ENCODE measurements around the gene CTSH. TPM values are rescaled to one million over a fixed set of nuclear protein-coding genes. Genes with fewer than 3 reads are reported as not detected.
A peak's percentile ranks its signal among the peaks of the same experiment; 100 is the strongest.
"Not testable (repeated sequence)": the region's sequence is repeated elsewhere in the genome, so short reads cannot be mapped to it uniquely, and the experiment has no call there.

Gene CTSH
- total and polyA plus RNA-seq, 4 donors, result 23.2 to 103 (median 65.4) TPM

DNA sequence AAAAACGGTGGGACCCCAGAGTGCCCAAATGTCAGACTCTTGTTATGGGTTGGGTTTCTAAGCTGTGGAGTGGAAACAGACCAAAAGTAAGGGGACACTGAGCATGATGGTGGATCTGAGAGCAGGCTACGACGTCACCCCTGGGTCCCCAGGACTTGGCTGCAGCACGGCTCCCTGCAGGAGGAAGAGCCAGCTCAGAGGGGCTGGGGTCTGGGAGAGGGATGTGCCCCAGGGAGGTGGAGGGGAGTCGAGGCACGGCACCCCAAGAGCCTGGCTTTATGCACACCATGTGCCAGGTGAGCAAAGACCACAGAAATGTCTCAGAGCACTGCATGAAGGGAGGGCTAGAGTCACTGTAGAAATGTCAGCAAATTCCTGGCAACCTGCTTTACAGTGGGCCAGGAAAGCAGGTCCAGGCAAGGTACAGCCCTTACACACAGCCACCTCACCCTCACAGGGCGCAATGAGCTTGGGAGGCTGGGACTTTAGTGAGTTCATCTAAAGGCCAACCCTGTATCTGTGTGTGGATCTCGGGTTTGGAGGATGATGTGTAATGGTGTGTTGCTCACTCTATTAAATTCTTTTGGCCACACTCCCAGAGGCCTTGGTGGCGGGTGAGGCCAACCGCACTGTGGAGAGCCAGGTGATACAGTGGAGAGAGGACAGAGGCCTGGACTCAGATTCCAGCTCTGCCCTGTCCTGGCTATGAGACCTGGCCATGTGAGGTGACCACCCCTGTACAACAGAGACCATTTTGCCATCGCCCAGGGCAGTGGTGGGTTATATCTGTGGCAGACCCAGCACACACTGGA, 14.1 kb downstream of the CTSH start:
- 52 to 53% methylated on average over 11 of the region's 11 CpGs for WGBS, 2 donors
- ATAC-seq (ENCODE audit: low FRiP score), result peak; percentile 42
- Histone ChIP-seq H3K27me3 (ENCODE audit: control insufficient read depth in 1 of 2, insufficient read depth in 2 of 2, low read length in 1 of 2) (no peaks in the 10 kb centered on the region), H3K9me3 (ENCODE audit: control insufficient read depth, low read length) (no peaks in the 10 kb centered on the region), H3K4me3 (ENCODE audit: low read length in 2 of 2) (no peak overlapping the region), H3K27ac (ENCODE audit: low read depth in 1 of 2, low read length in 2 of 2) (no peak overlapping the region), H3K36me3 (ENCODE audit: control insufficient read depth in 1 of 2, insufficient read depth in 2 of 2, low read length in 1 of 2) (peaks cover 0 to 4% of the 10 kb centered on the region in 2 donors), H3K4me1 (ENCODE audit: control insufficient read depth in 1 of 2, insufficient read depth in 2 of 2, low read length in 2 of 2) (no peaks in the 10 kb centered on the region)
- intact Hi-C loops (cut with DNase I), result no loop called here
- DNase-seq, result peak; percentile 62 to 76

DNA sequence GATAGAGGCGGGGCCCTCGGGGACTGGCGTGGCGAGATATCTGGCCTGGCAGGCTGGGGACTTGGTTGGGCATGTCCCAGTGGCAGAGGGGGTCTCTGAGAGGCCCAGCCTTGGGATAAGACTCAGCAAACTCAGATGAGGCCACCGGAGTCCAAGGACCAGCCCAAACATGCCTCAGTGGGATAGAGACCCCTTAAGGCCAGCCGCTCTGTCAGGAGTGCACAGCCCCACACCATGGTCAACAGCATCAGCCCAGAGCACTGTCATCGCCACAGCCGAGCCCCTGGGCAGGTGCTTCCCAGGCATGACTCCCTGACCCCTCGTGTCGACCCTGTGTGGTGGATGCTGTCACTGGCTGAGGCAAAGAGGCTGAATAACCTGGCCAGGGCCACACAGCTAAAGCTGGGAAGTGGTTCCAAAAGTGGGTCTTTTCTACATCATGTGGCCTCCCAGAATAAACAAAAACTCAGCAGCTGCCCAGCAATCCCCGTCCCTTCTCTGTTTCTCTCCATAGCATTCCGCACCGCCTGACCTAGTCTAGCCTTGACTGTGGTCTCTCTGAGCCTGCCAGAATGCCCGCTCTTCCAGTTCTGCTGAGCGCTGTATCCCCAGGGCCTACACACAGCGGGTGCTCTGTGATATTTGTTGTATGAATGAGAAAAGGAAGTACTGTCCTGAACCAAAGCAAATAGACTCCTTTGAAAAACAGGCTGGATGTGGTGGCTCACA, 15.1 kb downstream of the CTSH start:
- intact Hi-C loops (cut with DNase I), result no loop called here

DNA sequence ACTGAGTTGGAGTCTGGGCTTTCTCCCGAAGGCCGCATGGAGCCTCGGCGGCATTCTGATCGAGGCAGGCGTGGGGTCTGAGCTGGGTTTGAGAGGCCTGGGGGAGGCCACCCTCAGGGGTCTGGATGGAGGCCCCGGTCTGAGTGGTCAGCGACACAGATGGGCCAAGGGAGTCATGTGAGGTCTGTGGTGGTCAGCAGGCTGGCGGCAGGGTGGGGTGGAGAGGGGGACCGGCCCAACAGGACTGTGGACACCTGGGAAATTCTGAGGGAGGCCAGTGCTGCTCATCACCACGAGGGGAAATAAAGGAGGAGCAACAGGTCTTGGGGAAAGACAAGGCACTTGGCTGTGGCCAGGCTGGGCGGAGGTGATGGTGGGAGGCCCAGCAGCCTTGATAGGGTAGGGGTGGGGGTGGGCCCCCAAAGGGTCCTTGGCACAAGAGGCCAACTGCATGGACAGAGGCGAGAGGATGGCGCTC, 16.2 kb downstream of the CTSH start:
- H3K4me3 ChIP-seq (ENCODE audit: low read length in 2 of 2), result no peak overlapping the region
- H3K9me3 ChIP-seq (ENCODE audit: control insufficient read depth, low read length), result no peaks in the 10 kb centered on the region
- intact Hi-C loops (cut with DNase I), result no loop called here
- DNase-seq (peak in 1 of 2 donors; percentile 68), ATAC-seq (ENCODE audit: low FRiP score) (no peak)
- H3K27ac ChIP-seq (ENCODE audit: low read depth in 1 of 2, low read length in 2 of 2), result no peak overlapping the region
- WGBS, 2 donors, result 92% methylated on average over 13 to 14 of the region's 14 CpGs
- H3K27me3 ChIP-seq (ENCODE audit: control insufficient read depth in 1 of 2, insufficient read depth in 2 of 2, low read length in 1 of 2), result no peaks in the 10 kb centered on the region
- H3K36me3 ChIP-seq (ENCODE audit: control insufficient read depth in 1 of 2, insufficient read depth in 2 of 2, low read length in 1 of 2), result peaks cover 0 to 4% of the 10 kb centered on the region in 2 donors
- H3K4me1 ChIP-seq (ENCODE audit: control insufficient read depth in 1 of 2, insufficient read depth in 2 of 2, low read length in 2 of 2), result no peaks in the 10 kb centered on the region

More for the DNA sequence above, 15.1 kb downstream of the CTSH start:
- no peaks in the 10 kb centered on the region for H3K9me3 ChIP-seq (ENCODE audit: control insufficient read depth, low read length)
- no peak overlapping the region for H3K4me3 ChIP-seq (ENCODE audit: low read length in 2 of 2)
- 83% methylated on average over 16 of the region's 16 CpGs for WGBS, 2 donors
- ATAC-seq (ENCODE audit: low FRiP score) (no peak), DNase-seq (peak in 1 of 2 donors; percentile 71)
- peaks cover 0 to 4% of the 10 kb centered on the region in 2 donors for H3K36me3 ChIP-seq (ENCODE audit: control insufficient read depth in 1 of 2, insufficient read depth in 2 of 2, low read length in 1 of 2)
- no peak overlapping the region for H3K27ac ChIP-seq (ENCODE audit: low read depth in 1 of 2, low read length in 2 of 2)
- H3K27me3 ChIP-seq (ENCODE audit: control insufficient read depth in 1 of 2, insufficient read depth in 2 of 2, low read length in 1 of 2), result no peaks in the 10 kb centered on the region
- no peaks in the 10 kb centered on the region for H3K4me1 ChIP-seq (ENCODE audit: control insufficient read depth in 1 of 2, insufficient read depth in 2 of 2, low read length in 2 of 2)

DNA sequence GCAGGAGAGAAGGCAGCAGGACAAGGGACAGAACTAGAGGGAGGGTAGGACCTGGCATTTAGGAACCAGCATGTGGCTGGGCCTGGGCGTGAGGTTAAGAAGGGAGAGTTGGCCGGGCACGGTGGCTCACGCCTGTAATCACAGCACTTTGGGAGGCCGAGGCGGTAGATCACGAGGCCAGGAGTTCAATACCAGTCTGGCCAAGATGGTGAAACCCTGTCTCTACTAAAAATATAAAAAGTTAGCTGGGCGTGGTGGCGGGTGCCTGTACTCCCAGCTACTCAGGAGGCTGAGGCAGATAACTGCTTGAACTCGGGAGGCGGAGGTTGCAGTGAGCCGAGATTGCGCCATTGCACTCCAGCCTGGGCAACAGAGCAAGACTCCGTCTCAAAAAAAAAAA, 16.7 kb downstream of the CTSH start:
- ATAC-seq (ENCODE audit: low FRiP score); H3K27me3 ChIP-seq (ENCODE audit: control insufficient read depth in 1 of 2, insufficient read depth in 2 of 2, low read length in 1 of 2); H3K9me3 ChIP-seq (ENCODE audit: control insufficient read depth, low read length); H3K27ac ChIP-seq (ENCODE audit: low read depth in 1 of 2, low read length in 2 of 2); H3K4me1 ChIP-seq (ENCODE audit: control insufficient read depth in 1 of 2, insufficient read depth in 2 of 2, low read length in 2 of 2); H3K36me3 ChIP-seq (ENCODE audit: control insufficient read depth in 1 of 2, insufficient read depth in 2 of 2, low read length in 1 of 2); H3K4me3 ChIP-seq (ENCODE audit: low read length in 2 of 2); intact Hi-C loops (cut with DNase I): not testable (repeated sequence)
- 93 to 99% methylated on average over 13 to 14 of the region's 14 CpGs for WGBS, 2 donors
- peak in 1 of 2 donors; percentile 66 for DNase-seq

DNA sequence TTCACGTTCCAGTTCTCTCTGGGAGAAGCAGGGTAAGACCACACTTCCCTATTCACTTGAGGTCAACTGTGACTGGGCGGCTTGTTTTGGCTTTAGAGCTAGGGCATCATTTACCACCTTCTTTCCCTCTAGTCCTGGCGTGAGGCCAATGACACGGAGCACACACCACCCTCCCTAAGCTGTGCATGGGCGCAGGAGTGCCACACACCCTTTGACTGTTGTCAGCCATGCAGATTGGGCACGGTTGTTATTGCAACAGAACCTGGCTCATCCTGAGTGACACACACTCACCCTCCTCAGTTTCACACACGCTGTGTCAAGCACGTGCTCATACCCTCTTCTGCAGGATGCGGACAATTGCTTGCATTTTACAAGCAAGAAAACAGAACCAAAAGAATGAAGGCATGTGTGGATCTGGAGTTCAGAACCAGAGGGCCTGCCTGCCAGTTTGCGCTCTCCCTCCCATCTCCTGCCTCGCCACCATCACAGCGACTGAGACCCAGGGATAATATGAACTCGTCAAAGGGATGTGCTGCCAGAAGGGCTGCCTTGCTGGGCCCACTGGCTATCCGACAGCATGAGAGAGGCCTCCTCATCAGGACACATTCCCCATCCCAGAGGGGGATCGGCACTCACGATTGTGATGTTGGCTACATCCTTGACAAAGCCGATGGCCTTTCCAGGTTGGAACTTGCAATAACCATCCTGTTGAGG, 17.6 kb downstream of the CTSH start:
- WGBS, 2 donors, result 85 to 88% methylated on average over 17 of the region's 17 CpGs
- Histone ChIP-seq H3K9me3 (ENCODE audit: control insufficient read depth, low read length) (no peaks in the 10 kb centered on the region), H3K4me3 (ENCODE audit: low read length in 2 of 2) (no peak overlapping the region), H3K36me3 (ENCODE audit: control insufficient read depth in 1 of 2, insufficient read depth in 2 of 2, low read length in 1 of 2) (peaks cover 0 to 7% of the 10 kb centered on the region in 2 donors), H3K4me1 (ENCODE audit: control insufficient read depth in 1 of 2, insufficient read depth in 2 of 2, low read length in 2 of 2) (no peaks in the 10 kb centered on the region), H3K27me3 (ENCODE audit: control insufficient read depth in 1 of 2, insufficient read depth in 2 of 2, low read length in 1 of 2) (no peaks in the 10 kb centered on the region), H3K27ac (ENCODE audit: low read depth in 1 of 2, low read length in 2 of 2) (no peak overlapping the region)
- ATAC-seq (ENCODE audit: low FRiP score) (no peak), DNase-seq (peak; percentile 54 to 63)
- intact Hi-C loops (cut with DNase I), result no loop called here

DNA sequence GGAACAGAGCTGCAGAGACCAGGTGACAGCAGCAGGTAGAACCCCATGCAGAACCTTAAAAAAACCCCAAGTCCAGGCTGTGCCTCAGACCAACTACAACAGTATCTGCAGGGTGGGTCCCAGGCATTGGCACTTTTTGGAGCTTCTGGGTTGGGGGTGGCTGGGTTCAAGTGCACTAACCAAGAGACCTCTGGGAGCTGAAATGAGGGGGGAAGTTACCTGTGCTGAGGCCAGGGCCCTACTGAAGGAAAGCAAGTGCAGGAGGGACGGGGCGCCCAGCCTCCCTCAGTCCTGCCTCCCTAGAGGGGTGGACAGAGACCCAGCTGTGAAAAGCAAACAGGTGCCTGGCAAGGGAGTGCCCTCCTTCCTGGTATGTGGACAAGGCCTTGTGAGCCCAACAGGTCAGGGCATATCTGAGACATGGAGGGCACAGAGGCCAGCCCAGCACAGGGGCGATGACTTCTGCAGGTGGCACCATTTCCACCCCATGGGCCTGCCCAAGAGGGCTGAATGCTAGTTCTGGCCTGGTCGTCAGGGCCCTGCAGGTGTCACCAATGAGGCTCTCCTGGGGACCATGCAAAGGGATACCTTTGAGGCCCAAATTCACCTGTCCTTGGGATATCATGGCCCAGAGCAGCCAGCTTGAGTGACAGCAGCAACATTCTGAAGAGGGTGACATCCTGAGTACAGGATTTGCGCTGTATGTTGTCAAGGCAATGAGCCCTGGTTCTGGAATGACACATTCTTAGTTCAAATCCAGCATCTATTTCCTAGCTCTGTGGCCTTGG, 18.7 kb downstream of the CTSH start:
- no peak overlapping the region for H3K4me3 ChIP-seq (ENCODE audit: low read length in 2 of 2)
- no peaks in the 10 kb centered on the region for H3K27me3 ChIP-seq (ENCODE audit: control insufficient read depth in 1 of 2, insufficient read depth in 2 of 2, low read length in 1 of 2)
- peaks cover 0 to 16% of the 10 kb centered on the region in 2 donors for H3K36me3 ChIP-seq (ENCODE audit: control insufficient read depth in 1 of 2, insufficient read depth in 2 of 2, low read length in 1 of 2)
- H3K9me3 ChIP-seq (ENCODE audit: control insufficient read depth, low read length), result no peaks in the 10 kb centered on the region
- intact Hi-C loops (cut with DNase I), result no loop called here
- DNase-seq (peak in 1 of 2 donors; percentile 58), ATAC-seq (ENCODE audit: low FRiP score) (no peak)
- WGBS, 2 donors, result 88 to 95% methylated on average over 5 of the region's 5 CpGs
- no peaks in the 10 kb centered on the region for H3K4me1 ChIP-seq (ENCODE audit: control insufficient read depth in 1 of 2, insufficient read depth in 2 of 2, low read length in 2 of 2)
- no peak overlapping the region for H3K27ac ChIP-seq (ENCODE audit: low read depth in 1 of 2, low read length in 2 of 2)

DNA sequence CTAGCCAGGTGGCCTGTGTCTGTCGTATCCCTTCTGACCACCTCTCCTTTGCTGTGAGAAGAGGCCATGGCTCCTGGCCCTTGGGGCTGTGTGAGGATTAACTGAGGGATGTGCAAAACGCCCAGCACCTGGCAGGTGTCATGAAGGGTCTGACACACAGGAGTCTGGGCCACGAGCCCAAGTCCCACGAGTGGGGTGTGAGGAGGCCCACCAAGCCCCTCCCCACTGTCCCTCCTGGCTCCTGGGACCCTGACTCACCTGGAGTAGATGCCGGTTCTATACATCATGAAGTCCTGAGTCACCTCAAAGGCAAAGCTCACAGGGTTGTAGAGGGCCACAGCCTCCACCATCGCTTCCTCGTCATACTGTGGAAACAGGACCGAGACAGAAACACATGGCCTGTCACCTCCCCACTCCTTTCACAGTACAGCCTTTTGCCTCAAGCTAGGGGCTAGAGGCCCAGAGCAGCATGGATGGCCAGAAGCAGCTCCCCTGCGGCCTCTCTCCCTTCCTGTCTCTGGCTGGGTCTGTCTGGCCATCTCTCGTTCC, 19.7 kb downstream of the CTSH start:
- Histone ChIP-seq H3K27me3 (ENCODE audit: control insufficient read depth in 1 of 2, insufficient read depth in 2 of 2, low read length in 1 of 2) (no peaks in the 10 kb centered on the region), H3K4me1 (ENCODE audit: control insufficient read depth in 1 of 2, insufficient read depth in 2 of 2, low read length in 2 of 2) (no peaks in the 10 kb centered on the region), H3K4me3 (ENCODE audit: low read length in 2 of 2) (no peak overlapping the region), H3K9me3 (ENCODE audit: control insufficient read depth, low read length) (no peaks in the 10 kb centered on the region), H3K36me3 (ENCODE audit: control insufficient read depth in 1 of 2, insufficient read depth in 2 of 2, low read length in 1 of 2) (peaks cover 0 to 16% of the 10 kb centered on the region in 2 donors), H3K27ac (ENCODE audit: low read depth in 1 of 2, low read length in 2 of 2) (no peak overlapping the region)
- 73 to 80% methylated on average over 9 to 10 of the region's 10 CpGs for WGBS, 2 donors
- DNase-seq (no peak), ATAC-seq (ENCODE audit: low FRiP score) (no peak)
- intact Hi-C loops (cut with DNase I), result no loop called here
